AG10803 (cell line): ENCODE measurements around the gene PAPPA.

Experiments
- DNase-seq: peaks from one replicate; pipeline ENCODE4 v3.0.0; 2010; ENCODE audit warnings: low read depth
- H3K4me3 ChIP-seq: 2 replicates; pipeline ENCODE4 v1.5.1; 2011; ENCODE audit warnings: mild to moderate bottlenecking, low read length, control low read depth
- TF ChIP-seq, protein P1 (sequence below): conservative IDR thresholded peaks from 2 replicates; pipeline ENCODE4 v1.5.1; 2011; ENCODE audit warnings: mild to moderate bottlenecking, low read length, control low read depth, inconsistent platforms

Gene PAPPA

DNA sequence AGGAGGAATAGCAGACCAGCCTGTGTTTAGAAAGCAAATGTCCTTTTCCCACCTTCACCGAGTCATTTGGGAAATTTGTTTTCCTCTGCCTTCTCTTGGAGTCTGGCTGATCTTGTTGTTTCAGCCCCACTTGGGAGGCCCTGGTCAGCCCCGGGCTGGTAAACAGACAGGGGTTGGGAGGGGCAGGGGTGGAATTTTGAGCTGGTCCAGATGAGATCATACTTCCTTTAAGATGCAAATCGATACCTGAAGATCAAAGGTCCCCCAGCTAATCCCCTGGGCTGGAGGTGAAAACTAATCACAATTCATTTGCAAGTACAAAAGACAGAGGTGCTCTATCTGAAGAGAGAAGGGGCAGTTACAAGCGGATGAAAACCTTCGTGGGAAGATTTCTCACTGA, 118.4 kb downstream of the PAPPA start:
- TF ChIP-seq, protein P1, sequence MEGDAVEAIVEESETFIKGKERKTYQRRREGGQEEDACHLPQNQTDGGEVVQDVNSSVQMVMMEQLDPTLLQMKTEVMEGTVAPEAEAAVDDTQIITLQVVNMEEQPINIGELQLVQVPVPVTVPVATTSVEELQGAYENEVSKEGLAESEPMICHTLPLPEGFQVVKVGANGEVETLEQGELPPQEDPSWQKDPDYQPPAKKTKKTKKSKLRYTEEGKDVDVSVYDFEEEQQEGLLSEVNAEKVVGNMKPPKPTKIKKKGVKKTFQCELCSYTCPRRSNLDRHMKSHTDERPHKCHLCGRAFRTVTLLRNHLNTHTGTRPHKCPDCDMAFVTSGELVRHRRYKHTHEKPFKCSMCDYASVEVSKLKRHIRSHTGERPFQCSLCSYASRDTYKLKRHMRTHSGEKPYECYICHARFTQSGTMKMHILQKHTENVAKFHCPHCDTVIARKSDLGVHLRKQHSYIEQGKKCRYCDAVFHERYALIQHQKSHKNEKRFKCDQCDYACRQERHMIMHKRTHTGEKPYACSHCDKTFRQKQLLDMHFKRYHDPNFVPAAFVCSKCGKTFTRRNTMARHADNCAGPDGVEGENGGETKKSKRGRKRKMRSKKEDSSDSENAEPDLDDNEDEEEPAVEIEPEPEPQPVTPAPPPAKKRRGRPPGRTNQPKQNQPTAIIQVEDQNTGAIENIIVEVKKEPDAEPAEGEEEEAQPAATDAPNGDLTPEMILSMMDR = no peak
- no peak for DNase-seq
- no peak overlapping the region for H3K4me3 ChIP-seq

- H3K4me3 ChIP-seq = no peak overlapping the region
- DNase-seq = no peak
- TF ChIP-seq, protein P1 = no peak
Measured at GRCh38 chr9:116274293-116274692, 120.7 kb downstream of the PAPPA start.

DNA sequence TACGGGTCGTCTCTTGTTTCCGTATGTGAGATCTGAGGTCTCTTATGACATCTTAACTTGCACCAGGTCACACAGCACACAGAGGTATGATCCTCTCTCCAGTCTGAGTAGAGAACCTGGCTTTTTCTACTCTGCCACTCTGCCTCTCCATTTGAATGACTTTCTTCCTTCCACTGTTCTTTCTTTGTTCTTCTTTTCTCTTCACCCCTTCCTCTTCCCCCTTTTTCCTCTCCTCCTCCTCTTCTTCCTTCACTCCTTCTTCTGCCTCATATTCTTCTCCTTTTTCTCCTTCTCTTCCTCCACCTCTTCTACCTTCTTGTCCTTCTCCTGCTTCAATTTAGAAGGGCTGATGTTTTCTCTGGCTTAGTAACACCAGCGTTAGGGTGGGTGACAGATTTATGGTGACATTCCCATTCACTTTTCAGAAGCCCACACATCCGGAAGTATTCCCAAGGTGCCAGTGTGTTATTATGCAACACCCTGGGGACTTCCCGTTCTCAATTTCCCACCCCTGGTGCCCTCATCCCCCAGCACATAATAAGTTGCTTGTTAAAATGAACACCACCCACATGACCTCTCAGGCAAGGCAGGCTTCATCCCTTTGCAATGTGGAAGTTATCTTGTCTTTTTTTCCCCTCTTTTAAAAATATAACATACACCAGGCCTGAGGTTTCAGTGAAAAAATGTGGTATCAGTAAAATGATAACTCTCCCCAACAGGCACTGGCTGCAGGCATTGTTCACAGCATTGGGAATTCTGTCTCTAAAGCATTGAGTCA, 122.0 kb downstream of the PAPPA start:
- TF ChIP-seq, protein P1 = no peak
- H3K4me3 ChIP-seq = no peak overlapping the region
- DNase-seq = no peak

DNA sequence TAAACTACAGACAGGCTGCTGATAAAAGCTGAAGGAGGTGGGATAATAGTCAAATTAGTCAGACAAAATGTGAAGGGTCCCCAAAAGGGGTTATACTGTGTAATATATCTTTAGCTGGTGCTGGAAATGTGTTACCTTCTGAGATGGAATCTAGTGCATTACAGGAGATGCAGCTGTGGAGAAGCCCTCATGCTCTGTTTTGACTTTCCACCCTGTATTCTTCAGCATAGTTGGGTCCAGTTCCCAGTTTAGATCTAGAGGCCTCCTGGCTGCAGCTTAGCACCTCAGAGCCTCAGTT, 122.6 kb downstream of the PAPPA start:
- H3K4me3 ChIP-seq = no peak overlapping the region
- TF ChIP-seq, protein P1 = no peak

GRCh38 chr9:116276651-116277121, 123.1 kb downstream of the PAPPA start:
- DNase-seq = no peak
- H3K4me3 ChIP-seq = no peak overlapping the region
- TF ChIP-seq, protein P1 = no peak

More for the DNA sequence above, 122.6 kb downstream of the PAPPA start:
- DNase-seq = no peak

GRCh38 chr9:116278326-116278725, 124.7 kb downstream of the PAPPA start:
- DNase-seq = no peak
- H3K4me3 ChIP-seq = no peak overlapping the region

DNA sequence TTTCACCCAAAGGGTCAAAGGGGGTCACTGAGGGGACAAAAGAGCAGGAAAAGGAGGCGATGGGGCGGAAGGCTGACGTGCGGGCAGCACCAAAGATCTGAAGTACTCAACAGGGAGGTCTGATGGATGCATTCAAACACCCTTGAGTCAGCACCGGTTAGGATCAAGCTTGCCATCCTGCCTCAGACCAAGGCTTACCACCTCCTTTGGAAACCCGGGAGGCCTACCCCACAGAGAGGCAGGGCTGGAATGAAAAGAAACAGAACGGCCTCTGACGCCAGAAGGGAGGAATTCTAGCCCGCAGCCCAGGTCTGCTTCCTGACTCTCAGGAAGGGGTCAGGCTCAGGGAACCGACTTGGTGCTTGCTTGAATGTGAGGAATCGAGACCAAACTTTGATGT, 125.6 kb downstream of the PAPPA start:
- no peak overlapping the region for H3K4me3 ChIP-seq
- TF ChIP-seq, protein P1 = no peak
- no peak for DNase-seq

More at GRCh38 chr9:116278326-116278725, 124.7 kb downstream of the PAPPA start:
- TF ChIP-seq, protein P1 = no peak
